Suppressor macrophage (primary cell): ENCODE results near the gene SLC6A5.

Source experiments
- DNase-seq, 4 experiments: peaks; one replicate each; pipeline ENCODE4 v3.0.0-alpha.2; 2020 to 2022

SLC6A5 gene

DNA sequence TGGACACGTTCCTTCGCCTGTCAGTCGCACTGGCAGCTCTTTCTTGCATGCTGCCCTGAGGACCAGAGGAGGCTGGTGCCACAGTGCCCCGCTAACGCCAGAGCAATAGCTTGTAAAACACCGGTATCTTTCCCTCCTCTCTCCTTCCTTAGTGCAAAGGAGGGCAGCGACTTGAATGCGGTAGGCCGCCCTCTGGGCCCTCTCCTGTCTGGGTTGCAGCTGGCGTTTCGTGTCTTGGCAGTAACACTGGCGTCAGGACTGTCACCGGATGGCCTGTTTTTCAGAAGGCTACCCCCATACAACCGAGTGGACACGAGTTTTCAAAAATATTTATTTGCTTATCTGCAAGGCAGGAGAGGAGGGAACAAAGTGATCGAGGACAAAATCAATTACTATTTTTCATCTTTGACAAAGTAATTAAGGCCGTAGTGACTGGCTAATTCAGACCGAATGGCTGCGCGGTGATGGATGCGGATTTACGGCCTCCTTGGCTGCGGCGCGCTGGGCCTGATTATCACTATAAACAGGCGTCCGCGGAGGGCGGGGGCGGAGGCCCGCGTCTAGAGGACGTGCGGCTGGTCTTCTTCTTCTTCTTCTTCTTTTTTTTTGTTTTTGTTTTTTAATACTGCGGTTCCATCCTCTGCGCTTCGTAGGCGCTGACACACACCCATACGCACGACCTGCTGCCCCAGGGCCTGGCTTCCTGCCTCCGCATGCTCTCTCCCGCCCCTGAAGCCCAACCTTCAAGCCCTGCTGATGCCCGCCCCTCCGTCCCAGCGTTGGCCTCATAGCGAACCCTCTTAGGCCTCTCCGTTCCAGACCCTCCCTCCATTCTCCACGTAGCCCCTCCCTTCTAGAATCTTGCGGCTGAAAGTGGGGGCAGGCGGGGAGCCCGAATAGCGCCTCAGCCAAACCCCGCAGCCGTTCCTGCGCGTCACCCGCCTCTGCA is 2.9 kb upstream of the SLC6A5 start:
- no peak for DNase-seq

DNA sequence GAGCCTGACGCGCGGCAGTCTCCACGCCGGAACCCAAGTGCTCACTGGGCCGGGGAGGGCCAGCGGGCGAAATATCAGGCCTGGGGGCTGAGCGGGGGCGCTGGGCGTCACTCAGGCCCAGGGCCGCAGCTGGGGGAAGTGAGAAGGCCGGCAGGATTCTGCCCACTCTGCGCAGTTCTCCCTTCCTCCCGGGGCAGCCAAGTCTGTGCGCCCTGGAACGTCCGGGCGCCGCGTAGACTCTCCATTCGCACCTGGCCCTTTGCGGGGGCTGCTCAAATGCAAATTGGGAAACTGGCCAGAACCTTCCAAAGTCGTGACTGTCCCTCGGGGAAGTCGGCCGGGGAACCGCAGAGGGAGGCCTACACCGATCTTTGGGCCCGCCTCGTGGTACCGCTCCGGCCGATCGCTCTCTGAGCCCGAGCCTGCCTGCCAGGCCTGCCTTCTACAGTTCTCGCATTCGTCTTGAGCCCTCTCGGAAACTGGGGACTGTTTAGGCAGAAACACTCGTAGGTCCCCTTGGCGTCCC is 2.2 kb upstream of the SLC6A5 start:
- DNase-seq, result no peak

DNA sequence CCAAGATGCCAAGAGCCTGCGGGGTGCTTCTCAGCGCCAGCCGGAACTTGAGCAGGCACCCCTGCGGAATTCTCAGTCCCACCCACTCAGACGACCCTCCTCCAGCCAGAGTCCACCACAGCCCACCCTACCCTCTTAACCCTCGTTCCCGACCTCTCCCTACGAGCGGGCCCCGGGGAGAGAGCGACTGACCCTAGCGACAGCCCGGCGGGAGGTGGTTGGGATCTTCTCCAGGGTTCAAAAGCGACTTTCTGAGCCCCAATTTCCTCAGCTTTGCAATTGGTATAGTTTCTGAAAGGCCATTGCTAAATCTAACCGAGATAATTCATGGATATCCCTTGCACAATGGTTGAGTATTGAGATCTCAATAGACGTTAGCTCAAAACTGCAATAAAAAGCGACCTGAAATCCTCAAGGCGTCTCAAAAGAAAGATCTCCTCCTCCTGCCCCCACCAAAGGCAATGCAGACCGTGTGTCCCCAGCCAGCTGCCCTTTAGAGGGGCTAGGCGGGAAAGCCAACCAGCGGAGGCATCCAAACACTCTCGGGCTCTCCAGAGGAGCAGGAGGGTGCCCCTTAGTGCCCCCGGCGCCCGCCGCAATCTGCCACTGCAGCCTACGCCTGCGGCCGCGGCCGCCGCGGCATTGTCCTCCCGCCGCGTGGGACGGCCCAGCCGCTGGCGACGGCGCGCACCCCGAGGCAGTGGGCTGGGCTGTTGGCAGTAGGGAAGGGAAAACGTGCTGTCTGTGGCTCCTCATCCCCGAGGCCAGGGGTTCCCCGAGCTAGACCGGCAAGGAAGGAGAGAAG is 1.5 kb upstream of the SLC6A5 start:
- DNase-seq, result no peak

DNA sequence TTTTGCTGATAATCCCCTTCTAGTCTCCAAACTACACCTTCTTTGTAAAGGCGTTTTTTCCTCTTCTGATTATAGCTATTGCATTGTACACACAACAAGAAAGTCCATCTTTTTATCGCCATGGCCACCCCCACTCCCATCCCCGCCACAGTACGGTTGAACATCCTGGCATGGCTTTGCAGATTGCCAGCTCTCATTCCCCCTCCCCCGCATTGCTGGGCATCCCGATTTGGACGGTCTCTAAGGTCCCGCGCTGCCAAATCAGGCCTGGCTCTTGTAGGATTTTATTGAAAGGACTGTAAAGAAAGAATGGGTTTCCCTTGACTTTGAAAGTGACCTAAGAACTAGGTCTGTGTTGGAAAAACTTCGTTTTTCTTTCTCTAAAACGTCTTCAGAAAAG is 916 bp upstream of the SLC6A5 start:
- DNase-seq, result no peak

DNA sequence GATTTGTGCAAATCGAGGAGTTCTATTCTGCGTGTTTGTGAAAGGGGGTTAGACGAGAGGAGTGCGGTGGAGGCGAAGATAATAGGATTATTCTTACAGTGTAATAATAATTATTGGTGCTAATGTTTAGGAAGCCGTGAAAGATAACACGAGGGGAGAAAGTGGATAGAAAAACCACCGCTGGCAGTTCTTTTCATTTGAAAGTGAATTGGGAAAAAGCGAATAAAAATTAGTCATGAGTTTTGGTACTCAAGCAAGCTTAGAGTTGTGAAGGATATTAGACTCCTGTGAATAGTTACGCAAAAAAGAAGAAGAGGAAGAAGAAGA is 575 bp downstream of the SLC6A5 start:
- no peak for DNase-seq

DNA sequence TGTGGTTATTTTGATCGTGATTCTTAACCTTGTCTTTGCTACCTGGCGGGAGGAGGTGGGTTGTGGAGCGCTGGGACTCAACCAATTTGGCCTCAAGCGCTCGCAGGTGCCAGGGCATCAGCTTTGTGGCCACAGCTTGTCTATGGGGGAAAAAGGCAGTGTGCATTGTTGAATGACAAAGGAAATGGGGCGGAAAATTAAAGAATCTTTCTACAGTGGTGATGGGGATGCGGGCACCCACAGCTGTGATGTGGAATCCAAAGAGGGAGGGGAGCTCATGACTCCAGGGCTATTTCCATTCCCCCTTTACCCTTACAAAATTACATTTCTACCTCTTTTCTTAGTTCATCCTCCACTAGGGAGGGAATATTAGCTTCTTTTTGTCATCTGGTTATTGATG is 1.1 kb downstream of the SLC6A5 start:
- DNase-seq, result no peak

DNA sequence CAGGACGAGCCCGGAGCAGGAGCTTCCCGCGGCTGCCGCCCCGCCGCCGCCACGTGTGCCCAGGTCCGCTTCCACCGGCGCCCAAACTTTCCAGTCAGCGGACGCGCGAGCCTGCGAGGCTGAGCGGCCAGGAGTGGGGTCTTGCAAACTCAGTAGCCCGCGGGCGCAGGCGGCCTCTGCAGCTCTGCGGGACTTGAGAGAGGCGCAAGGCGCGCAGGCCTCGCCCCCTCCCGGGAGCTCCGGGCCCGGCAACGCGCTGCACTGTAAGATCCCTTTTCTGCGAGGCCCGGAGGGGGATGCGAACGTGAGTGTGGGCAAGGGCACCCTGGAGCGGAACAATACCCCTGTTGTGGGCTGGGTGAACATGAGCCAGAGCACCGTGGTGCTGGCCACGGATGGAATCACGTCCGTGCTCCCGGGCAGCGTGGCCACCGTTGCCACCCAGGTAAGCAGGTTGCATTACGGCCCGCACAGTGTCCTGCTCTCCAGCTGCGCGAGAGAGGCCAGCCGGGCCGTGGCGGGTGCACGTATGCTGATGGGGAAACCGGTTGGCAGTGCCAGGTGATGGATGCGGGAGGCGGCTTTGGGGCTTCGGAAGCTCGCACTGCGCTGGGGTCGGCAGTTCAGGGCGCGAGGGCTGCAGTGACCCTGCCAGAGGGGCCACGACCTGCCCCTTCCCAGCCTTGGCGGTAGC is 2.0 kb downstream of the SLC6A5 start:
- no peak for DNase-seq

DNA sequence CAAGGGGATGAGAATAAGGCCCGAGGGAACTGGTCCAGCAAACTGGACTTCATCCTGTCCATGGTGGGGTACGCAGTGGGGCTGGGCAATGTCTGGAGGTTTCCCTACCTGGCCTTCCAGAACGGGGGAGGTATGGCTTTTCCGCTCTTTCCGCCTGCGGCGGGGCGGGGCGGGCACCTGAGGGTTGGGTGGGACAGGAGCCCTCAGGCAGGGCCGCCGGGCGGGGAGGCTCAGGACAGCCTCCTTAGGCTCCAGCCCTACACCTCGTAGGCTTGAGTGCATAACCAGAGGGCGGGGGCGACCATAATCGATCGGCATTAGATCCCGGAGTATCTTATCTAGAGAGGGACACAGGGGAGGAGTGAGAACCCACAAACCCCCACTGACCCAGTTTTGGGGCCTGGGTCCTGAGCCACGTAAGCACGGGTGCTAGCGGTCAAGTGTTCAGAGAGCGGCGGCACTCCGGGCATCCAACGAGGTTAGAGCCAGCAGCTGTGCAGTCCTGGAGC is 4.9 kb downstream of the SLC6A5 start:
- DNase-seq, result no peak

DNA sequence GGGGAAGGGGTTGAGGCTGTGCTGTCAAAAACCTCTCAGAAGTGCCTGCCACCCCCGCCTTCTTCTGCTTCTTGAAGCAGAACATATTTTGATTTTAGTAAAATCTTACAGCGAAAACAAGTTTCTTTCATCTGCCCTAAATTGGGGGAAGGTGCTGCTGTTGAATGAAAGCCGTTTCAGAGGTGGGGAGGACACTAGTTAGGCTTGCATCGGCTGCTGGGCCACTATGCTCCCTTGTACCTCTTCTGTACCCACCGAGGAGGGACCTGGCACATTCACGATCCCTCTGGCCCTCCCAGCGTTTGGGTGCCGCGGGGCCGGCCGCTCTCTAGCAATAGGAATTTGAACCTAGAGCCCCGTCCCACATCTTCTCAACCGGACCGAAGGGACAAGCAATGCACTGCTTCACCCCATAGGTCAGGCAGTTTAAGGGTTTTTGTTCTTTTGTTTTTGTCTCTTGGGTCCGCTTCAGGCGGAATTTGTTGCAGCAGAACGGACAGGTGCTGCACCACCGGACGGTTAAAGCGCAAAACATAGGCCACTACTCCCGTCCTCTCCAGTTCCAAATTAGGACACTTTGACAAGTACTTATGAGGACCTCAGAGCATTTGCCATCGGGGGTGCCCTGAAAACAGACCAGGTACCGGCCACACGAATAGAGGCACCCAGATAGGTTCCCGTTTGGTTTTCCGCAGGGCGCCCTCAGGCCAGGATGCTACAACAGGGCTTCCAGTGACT is 5.6 kb downstream of the SLC6A5 start:
- DNase-seq, result no peak

DNA sequence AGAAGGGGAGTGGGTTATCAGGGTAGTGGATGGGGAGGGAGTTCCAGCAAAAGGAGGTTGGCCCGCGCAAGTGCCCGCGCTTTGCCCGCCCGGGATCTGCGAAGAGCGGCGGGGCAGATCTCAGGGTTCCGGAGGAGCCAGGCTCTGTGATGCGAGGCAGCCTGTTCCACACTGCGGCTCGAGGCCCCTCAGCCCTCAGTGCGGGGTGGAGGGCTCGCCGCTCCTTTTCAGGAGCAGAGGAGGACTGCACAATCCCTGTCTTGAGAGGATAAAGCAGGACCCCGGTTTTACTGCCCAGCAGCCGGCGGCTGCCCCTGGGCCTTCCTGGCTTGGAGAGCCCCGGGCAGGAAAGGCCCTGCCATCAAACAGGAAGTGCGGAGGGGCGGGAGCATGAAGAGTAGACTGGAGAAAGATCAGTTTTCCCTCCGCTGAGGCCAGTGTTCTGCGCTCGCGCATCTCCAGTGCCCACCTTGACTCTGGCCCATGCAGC is 6.2 kb downstream of the SLC6A5 start:
- DNase-seq, result no peak

DNA sequence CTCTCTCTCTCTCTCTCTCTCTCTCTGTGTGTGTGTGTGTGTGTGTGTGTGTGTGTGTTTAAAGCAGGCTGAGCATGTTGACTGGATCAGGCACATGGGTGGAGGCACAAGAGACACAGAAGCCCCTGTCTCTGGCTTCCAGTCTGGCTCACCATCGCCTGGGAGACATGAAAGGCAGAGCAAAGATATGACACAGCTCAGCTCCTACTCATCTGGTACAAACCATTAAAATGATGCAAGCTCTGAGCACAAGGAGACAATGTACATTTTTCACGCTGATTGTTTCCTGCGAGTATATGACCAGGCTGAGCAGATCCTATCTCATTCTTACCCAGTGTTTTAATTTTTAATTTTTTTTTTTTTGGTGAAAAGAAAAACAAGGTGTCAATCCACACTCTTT is 9.5 kb downstream of the SLC6A5 start:
- no peak for DNase-seq

DNA sequence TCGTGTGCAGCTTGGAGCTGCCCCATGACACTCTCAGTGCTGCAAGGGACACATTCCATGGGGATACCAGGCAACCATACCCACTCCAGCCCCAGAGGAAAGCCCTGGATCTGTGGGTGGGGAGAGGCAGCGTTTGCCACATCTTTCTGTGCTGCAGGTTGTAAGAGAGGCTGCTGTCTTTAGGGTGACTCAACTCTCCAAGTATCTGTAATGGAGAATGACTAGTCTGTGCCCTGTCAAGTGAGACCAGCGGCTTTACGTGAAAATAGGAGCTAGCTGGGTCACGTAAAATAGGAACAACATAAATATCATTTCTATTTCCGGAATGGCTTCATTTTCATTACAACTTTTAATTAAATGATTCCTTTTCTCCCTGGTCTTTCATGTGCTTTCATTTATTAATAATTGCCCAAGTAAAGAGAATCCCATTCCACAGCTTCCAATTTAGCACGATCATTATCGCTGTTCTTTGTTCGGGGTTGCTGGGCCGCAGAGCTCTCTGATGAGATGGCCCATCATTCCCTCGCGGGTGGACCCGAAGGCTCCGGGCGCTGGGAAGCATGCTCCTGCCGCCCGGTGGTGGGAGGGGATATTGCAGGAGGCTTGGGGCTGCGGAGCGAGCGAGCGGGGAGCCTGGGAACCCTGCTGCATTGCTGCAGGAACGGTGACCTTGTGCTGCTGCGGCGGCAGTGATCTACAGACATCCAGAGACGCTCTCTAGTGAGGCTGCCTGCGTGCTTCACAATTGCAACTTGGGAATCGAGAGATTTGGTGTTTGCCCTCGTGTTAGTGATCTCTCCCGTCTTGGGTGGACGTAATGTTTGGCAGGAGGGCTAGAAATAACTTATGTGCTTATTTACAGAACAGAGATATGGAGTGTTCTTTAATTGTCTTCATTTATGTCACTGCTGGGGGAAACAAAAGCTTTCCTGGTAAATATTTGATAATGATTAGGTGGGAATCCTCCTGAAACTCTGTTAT is 10.6 kb downstream of the SLC6A5 start:
- peak; percentile 67 to 86 (median 77) for DNase-seq

DNA sequence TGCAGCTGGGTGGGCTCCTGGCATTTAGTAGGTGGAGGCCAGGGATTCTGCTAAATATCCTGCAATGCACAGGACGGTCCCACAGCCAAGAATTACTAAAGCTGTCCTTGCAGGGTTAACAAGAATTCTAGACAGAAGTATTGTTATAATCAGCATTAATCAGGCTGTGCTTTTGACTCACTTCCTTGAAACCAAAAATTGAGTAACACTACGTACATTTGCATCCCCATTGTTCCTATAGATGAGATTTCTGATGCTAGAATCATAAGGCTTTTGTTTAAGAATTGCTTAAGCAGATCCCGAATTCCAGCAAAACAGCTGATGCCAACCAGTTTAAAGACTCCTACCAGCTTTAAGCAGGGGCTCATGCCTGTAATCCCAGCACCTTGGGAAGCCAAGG is 11.4 kb downstream of the SLC6A5 start:
- DNase-seq, result peak in 2 of 4 experiments; percentile 15 to 27

DNA sequence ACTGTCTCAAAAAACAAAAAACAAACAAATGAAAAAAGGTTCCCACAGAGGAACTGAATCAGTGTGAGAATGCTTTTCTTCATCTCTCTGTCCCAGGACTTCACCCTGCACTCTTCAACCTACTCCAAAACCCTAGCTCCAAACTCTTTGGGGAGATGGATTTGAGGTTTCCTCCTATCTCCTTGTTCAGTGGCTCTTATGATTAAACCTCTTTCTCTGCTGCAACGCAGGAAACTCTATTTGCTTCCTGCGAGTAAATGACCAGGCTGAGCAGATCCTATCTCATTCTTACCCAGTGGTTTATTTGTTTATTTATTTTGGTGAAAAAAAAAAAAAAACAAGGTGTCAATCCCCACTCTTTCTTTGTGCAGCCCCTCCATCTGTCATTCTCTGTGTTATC is 12.0 kb downstream of the SLC6A5 start:
- DNase-seq, result no peak

DNA sequence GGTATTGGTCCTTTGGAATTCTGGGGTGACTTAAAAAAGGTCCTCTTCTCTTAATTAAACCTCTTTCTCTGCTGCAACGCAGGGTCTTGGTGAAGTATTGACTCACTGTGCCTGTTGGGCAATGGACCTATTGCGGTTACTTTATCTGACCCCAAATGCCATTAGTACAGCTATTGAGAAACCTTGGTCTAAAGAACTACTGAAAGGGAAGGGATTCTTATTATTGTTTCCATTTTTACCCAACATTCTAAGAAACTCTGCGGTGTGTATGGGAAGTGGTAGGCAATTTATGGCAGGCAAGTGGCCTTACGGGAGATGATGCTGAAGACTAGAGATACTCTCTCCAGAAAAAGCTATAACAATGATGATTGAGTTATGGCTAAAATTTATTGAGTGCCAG is 12.5 kb downstream of the SLC6A5 start:
- peak in 1 of 4 experiments; percentile 28 for DNase-seq

DNA sequence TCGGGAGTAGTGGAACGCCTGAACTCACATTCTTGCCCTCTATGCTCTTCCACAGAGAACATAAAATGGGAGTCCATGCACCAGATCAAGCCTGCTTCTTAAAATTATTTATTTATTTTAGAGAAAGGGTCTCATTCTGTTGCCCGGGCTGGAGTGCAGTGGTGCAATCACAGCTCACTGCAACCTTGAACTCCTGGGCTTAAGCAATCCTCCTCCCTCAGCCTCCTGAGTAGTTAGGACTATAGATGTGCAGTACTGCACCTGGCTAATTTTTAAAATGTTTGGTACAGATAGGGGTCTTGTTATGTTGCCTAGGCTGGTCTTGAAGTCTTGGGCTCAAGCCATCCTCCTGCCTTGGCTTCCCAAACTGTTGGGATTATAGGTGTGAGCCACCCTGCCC is 13.0 kb downstream of the SLC6A5 start:
- DNase-seq, result no peak

DNA sequence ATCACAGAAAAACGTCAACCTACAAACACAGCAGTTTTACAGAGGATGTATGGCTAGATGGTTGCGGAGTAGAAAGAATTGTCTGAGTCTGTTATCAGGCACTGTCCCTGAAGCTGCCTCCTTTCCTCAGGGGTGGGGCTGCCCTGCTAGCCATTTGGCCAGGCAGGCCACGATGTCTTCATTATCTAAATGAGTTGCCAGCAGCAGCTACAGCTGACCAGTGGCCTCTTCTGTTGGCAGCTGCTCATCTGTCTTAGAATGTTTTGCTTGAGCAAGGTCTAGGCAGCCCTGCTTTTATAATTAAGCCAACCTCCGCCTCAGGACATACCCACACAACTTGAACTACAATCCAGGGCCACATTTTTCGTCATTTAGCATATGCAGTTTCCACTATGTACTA is 17.5 kb downstream of the SLC6A5 start:
- no peak for DNase-seq

DNA sequence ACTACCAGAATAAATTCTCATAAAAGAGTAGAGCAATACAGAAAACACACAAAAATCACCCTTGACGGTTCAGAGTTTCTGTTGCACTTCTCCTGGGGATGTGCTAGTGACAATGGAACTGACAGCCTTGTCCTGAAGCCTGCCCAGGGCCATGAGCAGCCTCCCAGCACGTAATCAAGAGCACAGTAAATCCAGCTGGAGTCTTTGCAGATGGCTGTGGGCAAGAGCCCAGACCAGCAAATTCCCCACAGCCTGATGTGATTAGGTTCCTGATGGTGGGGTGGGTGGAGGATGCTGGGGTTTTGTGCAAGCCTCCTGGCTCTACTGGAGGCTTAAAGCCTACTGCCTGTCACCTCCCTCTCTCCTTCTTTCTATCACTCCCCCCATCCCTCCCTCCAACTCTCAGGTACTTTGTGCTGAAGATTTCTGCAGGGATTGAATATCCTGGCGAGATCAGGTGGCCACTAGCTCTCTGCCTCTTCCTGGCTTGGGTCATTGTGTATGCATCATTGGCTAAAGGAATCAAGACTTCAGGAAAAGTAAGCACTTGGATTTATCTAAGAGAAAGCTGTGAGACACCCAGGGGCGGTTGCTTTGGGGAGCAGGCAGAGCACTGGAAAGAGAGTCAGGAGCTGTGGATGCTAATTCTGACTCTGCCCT is 18.1 kb downstream of the SLC6A5 start:
- DNase-seq, result no peak

DNA sequence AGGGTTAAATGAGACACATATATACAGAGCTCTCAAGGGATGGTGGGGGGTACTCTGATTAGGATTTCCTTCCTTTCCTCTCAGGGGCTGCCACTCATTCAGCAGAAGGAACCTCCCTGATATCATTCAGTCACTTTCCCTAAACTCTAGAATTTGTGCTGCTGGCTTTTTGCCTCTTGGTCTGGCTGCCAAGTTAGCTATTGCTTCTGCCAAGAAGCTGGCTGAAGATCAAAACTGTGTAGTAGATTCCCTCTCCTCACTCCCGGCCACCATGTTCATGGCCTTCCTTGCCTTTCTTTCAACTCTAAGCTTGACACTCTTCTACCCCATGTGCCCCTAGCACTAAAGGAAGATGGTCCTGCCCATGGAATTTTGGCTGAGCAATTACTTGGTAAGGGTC is 18.7 kb downstream of the SLC6A5 start:
- no peak for DNase-seq

DNA sequence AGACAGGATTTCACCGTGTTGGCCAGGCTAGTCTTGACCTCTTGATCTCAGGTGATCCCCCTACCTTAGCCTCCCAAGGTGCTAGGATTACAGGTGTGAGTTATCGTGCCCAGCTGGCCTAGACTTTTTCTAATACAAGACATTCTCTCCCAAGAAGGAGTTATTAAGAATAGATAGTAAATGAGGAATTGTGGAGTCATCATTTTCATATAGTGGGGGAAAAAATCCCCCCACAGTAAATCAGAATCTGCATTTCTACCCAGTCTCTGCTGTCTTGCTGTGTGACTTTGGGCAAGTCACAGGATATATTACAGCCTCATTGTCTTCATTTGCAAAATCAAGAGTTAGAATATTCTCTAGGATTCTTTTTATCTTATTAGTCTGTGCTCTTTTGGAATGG is 21.6 kb downstream of the SLC6A5 start:
- DNase-seq, result no peak
